HG03045 (cell line): ENCODE measurements around the gene KDM3B.
"Not testable (repeated sequence)": the region's sequence is repeated elsewhere in the genome, so short reads cannot be mapped to it uniquely, and the experiment has no call there.

Experiments
- ATAC-seq: cut with Tn5 transposase; IDR thresholded peaks from one replicate; pipeline ENCODE4 v1.9.1; 2021; ENCODE audit warnings: mild to moderate bottlenecking, moderate library complexity; ENCODE audit not compliant: unreplicated experiment

KDM3B gene

GRCh38 chr5:138466900-138467710 is 114.6 kb downstream of the KDM3B start:
- ATAC-seq = no peak

- no peak for ATAC-seq
Observed at GRCh38 chr5:138467711-138468132, 115.2 kb downstream of the KDM3B start.

DNA sequence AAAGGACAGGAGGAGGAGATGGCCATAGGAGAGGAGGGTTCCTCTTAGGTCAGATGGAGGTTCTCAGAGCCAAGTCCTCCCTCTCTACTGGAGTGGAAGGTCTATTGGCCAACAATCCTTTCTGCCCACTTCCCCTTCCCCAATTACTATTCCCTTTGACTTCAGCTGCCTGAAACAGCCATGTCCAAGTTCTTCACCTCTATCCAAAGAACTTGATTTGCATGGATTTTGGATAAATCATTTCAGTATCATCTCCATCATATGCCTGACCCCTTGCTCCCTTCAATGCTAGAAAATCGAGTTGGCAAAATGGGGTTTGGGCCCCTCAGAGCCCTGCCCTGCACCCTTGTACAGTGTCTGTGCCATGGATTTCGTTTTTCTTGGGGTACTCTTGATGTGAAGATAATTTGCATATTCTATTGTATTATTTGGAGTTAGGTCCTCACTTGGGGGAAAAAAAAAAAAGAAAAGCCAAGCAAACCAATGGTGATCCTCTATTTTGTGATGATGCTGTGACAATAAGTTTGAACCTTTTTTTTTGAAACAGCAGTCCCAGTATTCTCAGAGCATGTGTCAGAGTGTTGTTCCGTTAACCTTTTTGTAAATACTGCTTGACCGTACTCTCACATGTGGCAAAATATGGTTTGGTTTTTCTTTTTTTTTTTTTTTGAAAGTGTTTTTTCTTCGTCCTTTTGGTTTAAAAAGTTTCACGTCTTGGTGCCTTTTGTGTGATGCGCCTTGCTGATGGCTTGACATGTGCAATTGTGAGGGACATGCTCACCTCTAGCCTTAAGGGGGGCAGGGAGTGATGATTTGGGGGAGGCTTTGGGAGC is 115.9 kb downstream of the KDM3B start:
- ATAC-seq = no peak

DNA sequence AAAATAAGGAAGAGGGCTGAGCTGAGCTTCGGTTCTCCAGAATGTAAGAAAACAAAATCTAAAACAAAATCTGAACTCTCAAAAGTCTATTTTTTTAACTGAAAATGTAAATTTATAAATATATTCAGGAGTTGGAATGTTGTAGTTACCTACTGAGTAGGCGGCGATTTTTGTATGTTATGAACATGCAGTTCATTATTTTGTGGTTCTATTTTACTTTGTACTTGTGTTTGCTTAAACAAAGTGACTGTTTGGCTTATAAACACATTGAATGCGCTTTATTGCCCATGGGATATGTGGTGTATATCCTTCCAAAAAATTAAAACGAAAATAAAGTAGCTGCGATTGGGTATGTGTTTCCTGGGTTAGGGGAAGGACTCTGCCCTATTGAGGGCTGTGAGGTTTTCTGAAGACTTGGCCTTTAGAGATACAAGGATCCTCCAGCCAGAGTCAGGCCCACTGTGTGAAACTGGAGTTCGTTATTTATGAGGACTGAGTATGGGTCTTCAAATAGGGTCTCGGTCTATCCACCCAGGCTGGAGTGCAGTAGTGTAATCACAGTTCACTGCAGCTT is 116.6 kb downstream of the KDM3B start:
- ATAC-seq = no peak

DNA sequence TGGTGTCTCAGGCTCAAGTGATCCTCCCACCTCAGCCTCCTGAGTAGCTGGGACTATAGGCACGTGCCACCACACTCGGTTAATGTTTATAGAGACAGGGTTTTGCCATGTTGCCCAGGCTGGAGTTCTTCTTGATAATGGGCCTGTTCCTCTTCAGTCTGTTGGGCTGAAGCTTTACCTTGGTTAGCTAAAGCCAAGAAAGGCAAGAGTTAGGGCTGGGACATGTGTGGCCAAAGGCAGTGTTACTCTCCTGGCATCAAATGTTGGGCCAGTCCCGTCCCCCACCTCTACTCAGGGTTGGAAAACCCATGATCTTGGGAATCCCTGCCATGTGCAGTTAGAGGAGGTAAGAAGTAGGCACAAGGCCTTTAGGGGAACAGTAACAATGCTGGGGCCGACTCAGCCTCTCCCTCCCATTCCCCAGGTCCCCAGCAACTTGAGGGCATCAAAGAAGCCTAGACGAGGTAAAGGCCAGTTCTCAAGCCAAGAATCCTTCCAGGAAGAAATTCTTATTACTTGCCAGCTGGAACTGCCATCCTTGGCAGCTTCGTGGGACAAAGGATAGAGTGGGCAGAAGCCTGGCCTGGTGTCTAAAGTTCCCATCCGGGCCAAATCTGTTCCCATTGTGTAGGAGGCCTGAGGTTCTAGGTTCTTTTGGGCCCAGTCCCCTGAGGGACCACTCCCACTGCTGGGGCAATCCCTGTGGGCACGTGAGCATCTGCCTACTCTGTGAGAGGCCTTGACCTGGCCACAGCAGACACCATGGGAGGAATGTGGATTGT is 117.2 kb downstream of the KDM3B start:
- ATAC-seq = no peak

- ATAC-seq = no peak
Observed at GRCh38 chr5:138470322-138471051, 118.0 kb downstream of the KDM3B start.

DNA sequence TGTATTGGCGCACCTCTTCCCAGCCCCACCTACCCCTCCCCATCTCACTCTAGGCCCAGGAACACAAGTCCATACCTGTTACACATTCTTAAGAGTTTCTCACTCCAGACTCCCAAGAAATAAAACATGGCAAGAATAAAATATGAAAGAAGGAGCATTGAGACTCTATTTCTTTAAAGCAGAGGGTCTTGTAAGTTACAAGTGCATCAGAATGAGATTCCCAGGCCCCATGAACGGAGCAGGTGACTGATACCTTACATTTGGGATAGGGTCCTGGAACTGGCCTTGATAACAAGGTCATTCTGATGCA is 118.5 kb downstream of the KDM3B start:
- no peak for ATAC-seq

DNA sequence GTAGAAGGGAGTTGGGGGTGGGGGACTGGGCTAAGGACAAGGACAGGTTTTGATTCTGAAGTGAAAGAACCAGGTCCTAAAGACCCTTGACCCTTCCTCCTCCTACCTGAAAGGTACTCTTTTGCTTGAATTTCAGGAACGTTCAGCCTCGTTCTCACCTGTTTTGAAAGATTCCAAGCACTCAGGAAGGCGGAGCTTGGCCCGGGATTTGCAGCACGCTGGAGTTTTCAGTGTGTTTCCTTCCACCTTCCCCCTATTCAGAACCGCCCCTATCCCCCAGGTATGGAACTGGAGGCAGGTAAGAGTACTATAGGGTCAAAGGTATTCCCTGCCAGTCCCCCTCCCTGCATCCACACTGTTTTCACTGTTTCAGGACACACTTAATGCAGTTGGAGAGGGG is 119.9 kb downstream of the KDM3B start:
- ATAC-seq = no peak

DNA sequence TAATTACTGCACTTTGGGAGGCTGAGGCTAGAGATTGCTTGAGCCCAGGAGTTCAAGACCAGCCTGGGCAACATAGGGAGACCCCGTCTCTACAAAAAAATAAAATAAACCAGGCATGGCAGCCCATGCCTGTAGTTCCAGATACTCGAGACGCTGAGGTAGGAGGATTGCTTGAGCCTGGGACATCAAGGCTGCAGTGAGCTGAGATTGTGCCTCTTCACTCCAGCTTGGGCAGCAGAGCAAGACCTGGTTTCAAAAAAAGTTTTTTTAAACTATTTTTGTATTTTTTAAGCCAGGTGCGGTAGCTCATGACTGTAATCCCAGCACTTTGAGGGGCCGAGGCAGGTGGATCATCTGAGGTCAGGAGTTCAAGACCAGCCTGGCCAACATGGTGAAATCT is 120.7 kb downstream of the KDM3B start:
- not testable (repeated sequence) for ATAC-seq

- ATAC-seq = no peak
Observed at GRCh38 chr5:138476918-138477317, 124.4 kb downstream of the KDM3B start.

- ATAC-seq = no peak
Observed at GRCh38 chr5:138482638-138483037, 130.2 kb downstream of the KDM3B start.
